Measurements from ENCODE around the gene ACTR3C. TPM values are rescaled to one million over a fixed set of nuclear protein-coding genes. Genes with fewer than 3 reads are reported as not detected.

The ACTR3C gene
- total and polyA plus RNA-seq, 2 of the 13 experiments (the other 11 are each of a cell fraction or from before 2014, with no cell fraction given): 3.8 to 7.5 TPM

GRCh38 chr7:150356265-150356897, 33.0 kb upstream of the ACTR3C start (continued):
- TF ChIP-seq GPN1 (CRISPR knock-in tag; IDR thresholded peaks at IDR 0.05; ENCODE audit: borderline replicate concordance) (no peak), ZNF280D (CRISPR knock-in tag; IDR thresholded peaks at IDR 0.05) (no peak), DMAP1 (CRISPR knock-in tag; IDR thresholded peaks at IDR 0.05) (no peak), MXI1 (IDR thresholded peaks at IDR 0.05; ENCODE audit: borderline replicate concordance, low read depth, low read length) (peak; percentile 17; the same call in 1 of the 3 replicates), EED (CRISPR knock-in tag; IDR thresholded peaks at IDR 0.05) (no peak), ZNF580 (CRISPR knock-in tag; IDR thresholded peaks at IDR 0.05; ENCODE audit: borderline replicate concordance, low read depth) (no peak), ZNF674 (CRISPR knock-in tag; IDR thresholded peaks at IDR 0.05; ENCODE audit: low read depth) (no peak), MAFK (conservative IDR thresholded peaks at IDR 0.05 in 1 of 2, IDR thresholded peaks at IDR 0.05 in 1 of 2; ENCODE audit: low read length in 2 of 2) (no peak), RARA (CRISPR knock-in tag; IDR thresholded peaks at IDR 0.05) (peak; percentile 26; the same call in 1 of the 2 replicates), TFE3 (CRISPR knock-in tag; IDR thresholded peaks at IDR 0.05) (no peak), NPAS2 (CRISPR knock-in tag; IDR thresholded peaks at IDR 0.05; ENCODE audit: borderline replicate concordance) (no peak), ATF4 (CRISPR knock-in tag; IDR thresholded peaks at IDR 0.05) (peak in 1 of 2 experiments; percentile 45; a peak in 1 of 4 replicates), RAD21 (CRISPR knock-in tag; IDR thresholded peaks at IDR 0.05) (0 out of 2 replicates have a peak, but pooled peaks have one; percentile 25), FOXK2 (IDR thresholded peaks at IDR 0.05) (no peak), ZNF883 (CRISPR knock-in tag; IDR thresholded peaks at IDR 0.05; ENCODE audit: not compliant biosample characterization) (no peak)
- TF ChIP-seq, protein P1, sequence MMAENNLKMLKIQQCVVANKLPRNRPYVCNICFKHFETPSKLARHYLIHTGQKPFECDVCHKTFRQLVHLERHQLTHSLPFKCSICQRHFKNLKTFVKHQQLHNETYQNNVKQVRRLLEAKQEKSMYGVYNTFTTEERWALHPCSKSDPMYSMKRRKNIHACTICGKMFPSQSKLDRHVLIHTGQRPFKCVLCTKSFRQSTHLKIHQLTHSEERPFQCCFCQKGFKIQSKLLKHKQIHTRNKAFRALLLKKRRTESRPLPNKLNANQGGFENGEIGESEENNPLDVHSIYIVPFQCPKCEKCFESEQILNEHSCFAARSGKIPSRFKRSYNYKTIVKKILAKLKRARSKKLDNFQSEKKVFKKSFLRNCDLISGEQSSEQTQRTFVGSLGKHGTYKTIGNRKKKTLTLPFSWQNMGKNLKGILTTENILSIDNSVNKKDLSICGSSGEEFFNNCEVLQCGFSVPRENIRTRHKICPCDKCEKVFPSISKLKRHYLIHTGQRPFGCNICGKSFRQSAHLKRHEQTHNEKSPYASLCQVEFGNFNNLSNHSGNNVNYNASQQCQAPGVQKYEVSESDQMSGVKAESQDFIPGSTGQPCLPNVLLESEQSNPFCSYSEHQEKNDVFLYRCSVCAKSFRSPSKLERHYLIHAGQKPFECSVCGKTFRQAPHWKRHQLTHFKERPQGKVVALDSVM (CRISPR knock-in tag; IDR thresholded peaks at IDR 0.05): peak; percentile 85; the same call in 1 of the 2 replicates
- TF ChIP-seq, protein P2, sequence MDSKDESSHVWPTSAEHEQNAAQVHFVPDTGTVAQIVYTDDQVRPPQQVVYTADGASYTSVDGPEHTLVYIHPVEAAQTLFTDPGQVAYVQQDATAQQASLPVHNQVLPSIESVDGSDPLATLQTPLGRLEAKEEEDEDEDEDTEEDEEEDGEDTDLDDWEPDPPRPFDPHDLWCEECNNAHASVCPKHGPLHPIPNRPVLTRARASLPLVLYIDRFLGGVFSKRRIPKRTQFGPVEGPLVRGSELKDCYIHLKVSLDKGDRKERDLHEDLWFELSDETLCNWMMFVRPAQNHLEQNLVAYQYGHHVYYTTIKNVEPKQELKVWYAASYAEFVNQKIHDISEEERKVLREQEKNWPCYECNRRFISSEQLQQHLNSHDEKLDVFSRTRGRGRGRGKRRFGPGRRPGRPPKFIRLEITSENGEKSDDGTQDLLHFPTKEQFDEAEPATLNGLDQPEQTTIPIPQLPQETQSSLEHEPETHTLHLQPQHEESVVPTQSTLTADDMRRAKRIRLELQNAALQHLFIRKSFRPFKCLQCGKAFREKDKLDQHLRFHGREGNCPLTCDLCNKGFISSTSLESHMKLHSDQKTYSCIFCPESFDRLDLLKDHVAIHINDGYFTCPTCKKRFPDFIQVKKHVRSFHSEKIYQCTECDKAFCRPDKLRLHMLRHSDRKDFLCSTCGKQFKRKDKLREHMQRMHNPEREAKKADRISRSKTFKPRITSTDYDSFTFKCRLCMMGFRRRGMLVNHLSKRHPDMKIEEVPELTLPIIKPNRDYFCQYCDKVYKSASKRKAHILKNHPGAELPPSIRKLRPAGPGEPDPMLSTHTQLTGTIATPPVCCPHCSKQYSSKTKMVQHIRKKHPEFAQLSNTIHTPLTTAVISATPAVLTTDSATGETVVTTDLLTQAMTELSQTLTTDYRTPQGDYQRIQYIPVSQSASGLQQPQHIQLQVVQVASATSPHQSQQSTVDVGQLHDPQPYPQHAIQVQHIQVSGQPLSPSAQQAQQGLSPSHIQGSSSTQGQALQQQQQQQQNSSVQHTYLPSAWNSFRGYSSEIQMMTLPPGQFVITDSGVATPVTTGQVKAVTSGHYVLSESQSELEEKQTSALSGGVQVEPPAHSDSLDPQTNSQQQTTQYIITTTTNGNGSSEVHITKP (CRISPR knock-in tag; IDR thresholded peaks at IDR 0.05; ENCODE audit: low read depth): no peak

Data from HepG2 (cell line).